Liver (tissue), 3 donors: Measurements from ENCODE around the gene HSD3B1.

Source experiments
- CTCF ChIP-seq: fragments of 150-350 bp; IDR thresholded peaks from 2 replicates; pipeline ENCODE4 v1.5.1; 2017; ENCODE audit warnings: improper control_type of control experiment, low read depth, low read length; ENCODE audit not compliant: missing input control
- EGR1 ChIP-seq, 2 donors: IDR thresholded peaks; 2 replicates each; pipeline ENCODE4 v1.6.1; 2016 to 2018; ENCODE audit warnings: antibody characterized with exemption in 2 of 2, low read depth in 2 of 2
- FOXA1 ChIP-seq: IDR thresholded peaks from 2 replicates; pipeline ENCODE4 v1.6.1; 2016; ENCODE audit warnings: antibody characterized with exemption
- GABPA ChIP-seq, 2 donors: IDR thresholded peaks in 1 of 2; conservative IDR thresholded peaks in 1 of 2; 2 replicates each; pipeline ENCODE4 v1.6.1; 2016; ENCODE audit warnings: antibody characterized with exemption in 2 of 2, mild to moderate bottlenecking in 1 of 2, moderate library complexity in 1 of 2
- JUND ChIP-seq, 2 donors: IDR thresholded peaks; 2 replicates each; pipeline ENCODE4 v1.6.1; 2016; ENCODE audit warnings: antibody characterized with exemption in 2 of 2
- RAD21 ChIP-seq, 2 donors: IDR thresholded peaks; 2 replicates each; pipeline ENCODE4 v1.6.1; 2016; ENCODE audit warnings: antibody characterized with exemption in 2 of 2, mild to moderate bottlenecking in 2 of 2
- REST ChIP-seq: IDR thresholded peaks from 2 replicates; pipeline ENCODE4 v1.6.1; 2016; ENCODE audit warnings: antibody characterized with exemption, mild to moderate bottlenecking
- SP1 ChIP-seq: IDR thresholded peaks from 2 replicates; pipeline ENCODE4 v1.6.1; 2018; ENCODE audit warnings: antibody characterized with exemption, mild to moderate bottlenecking
- TAF1 ChIP-seq: conservative IDR thresholded peaks from 2 replicates; pipeline ENCODE4 v1.6.1; 2016; ENCODE audit warnings: antibody characterized with exemption, mild to moderate bottlenecking
- YY1 ChIP-seq: IDR thresholded peaks from 2 replicates; pipeline ENCODE4 v1.6.1; 2016; ENCODE audit warnings: antibody characterized with exemption, mild to moderate bottlenecking
- donor health status: healthy.
- donor health status: healthy.

- no peak for TF ChIP-seq REST
- TF ChIP-seq CTCF = no peak
- no peak for TF ChIP-seq JUND (IDR thresholded peaks at IDR 0.05)
- TF ChIP-seq RAD21 (IDR thresholded peaks at IDR 0.05) = no peak
- no peak for TF ChIP-seq YY1
- TF ChIP-seq SP1 = no peak
- no peak for TF ChIP-seq FOXA1
- no peak for TF ChIP-seq GABPA (IDR thresholded peaks at IDR 0.05 in 1 of 2, conservative IDR thresholded peaks at IDR 0.05 in 1 of 2)
- TF ChIP-seq TAF1 = no peak
- TF ChIP-seq EGR1 (IDR thresholded peaks at IDR 0.05; ENCODE audit: low read depth in 2 of 2) = no peak
Measured at GRCh38 chr1:119556423-119556822, 49.4 kb downstream of the HSD3B1 start.
